Fibroblast of lung (primary cell): Measurements from ENCODE around the gene C17orf67. TPM values are rescaled to one million over a fixed set of nuclear protein-coding genes. Genes with fewer than 3 reads are reported as not detected.

Experiments used
- DNase-seq, 2 donors: peaks; one replicate each; pipeline versions ENCODE4 v3.0.0 to v3.0.0-alpha.2; 2010; ENCODE audit warnings: low read depth in 2 of 2
- H2AFZ ChIP-seq: 2 replicates; pipeline ENCODE4 v1.5.1; 2012; ENCODE audit warnings: low read length, control low read depth, inconsistent platforms
- H3K27ac ChIP-seq: 2 replicates; pipeline ENCODE4 v1.5.1; 2011; ENCODE audit warnings: low read length, control low read depth; ENCODE audit not compliant: insufficient read depth
- H3K27me3 ChIP-seq: 2 replicates; pipeline ENCODE4 v1.5.1; 2011; ENCODE audit warnings: mild to moderate bottlenecking, low read length; ENCODE audit not compliant: control insufficient read depth, insufficient read depth
- H3K36me3 ChIP-seq: 2 replicates; pipeline ENCODE4 v1.5.1; 2011; ENCODE audit warnings: low read length; ENCODE audit not compliant: control insufficient read depth, insufficient read depth
- H3K4me1 ChIP-seq: 2 replicates; pipeline ENCODE4 v1.5.1; 2011; ENCODE audit warnings: low read length; ENCODE audit not compliant: control insufficient read depth, insufficient read depth; ENCODE audit errors: extremely low read depth
- H3K4me2 ChIP-seq: 2 replicates; pipeline ENCODE4 v1.5.1; 2011; ENCODE audit warnings: low read length, control low read depth; ENCODE audit not compliant: insufficient read depth; ENCODE audit errors: extremely low read depth
- H3K4me3 ChIP-seq, 4 experiments: fragments of 200-600 bp in 1 of 4; sonication (generic) in 1 of 4; replicated peaks in 1 of 4; 2 replicates each; pipeline ENCODE4 v1.5.1; 2011 to 2016; ENCODE audit warnings: low read length in 4 of 4, low read depth in 3 of 4, mild to moderate bottlenecking in 3 of 4, control low read depth in 2 of 4, inconsistent platforms in 1 of 4, mixed read lengths in 1 of 4; ENCODE audit not compliant: insufficient read depth in 1 of 4; ENCODE audit errors: control extremely low read depth in 1 of 4
- H3K79me2 ChIP-seq: 2 replicates; pipeline ENCODE4 v1.5.1; 2012; ENCODE audit warnings: mild to moderate bottlenecking, low read length, inconsistent platforms; ENCODE audit not compliant: control insufficient read depth, insufficient read depth
- H3K9ac ChIP-seq: 2 replicates; pipeline ENCODE4 v1.5.1; 2011; ENCODE audit warnings: mild to moderate bottlenecking, low read length, control low read depth; ENCODE audit not compliant: insufficient read depth
- H3K9me3 ChIP-seq: 2 replicates; pipeline ENCODE4 v1.5.1; 2012; ENCODE audit warnings: low read depth, low read length; ENCODE audit not compliant: control insufficient read depth, insufficient read depth
- H4K20me1 ChIP-seq: 2 replicates; pipeline ENCODE4 v1.5.1; 2011; ENCODE audit warnings: low read length; ENCODE audit not compliant: control insufficient read depth, insufficient read depth; ENCODE audit errors: extremely low read depth
- EZH2 ChIP-seq: IDR thresholded peaks from 2 replicates; pipeline ENCODE4 v1.5.1; 2012; ENCODE audit warnings: low read length, control low read depth, mild to moderate bottlenecking; ENCODE audit errors: missing control alignments
- polyA plus RNA-seq, 2 donors: library from polyadenylated mRNA; depleted of rRNA in 1 of 2; stranded (reverse) in 1 of 2; unstranded in 1 of 2; fragments of >200 nt; gene quantifications; 2 replicates each; pipeline ENCODE4 v1.2.1, GENCODE V29; 2011 to 2012; ENCODE audit warnings: missing spikeins in 1 of 2
- total RNA-seq: library from RNA; depleted of rRNA; stranded (reverse); fragments of >200 nt; gene quantifications from 2 replicates; pipeline ENCODE4 v1.2.1, GENCODE V29; 2014
- TF ChIP-seq, protein P1 (sequence below), 2 donors: IDR thresholded peaks in 1 of 2; conservative IDR thresholded peaks in 1 of 2; 1 replicate in 1 of 2; 2 replicates in 1 of 2; pipeline ENCODE4 v1.5.1; 2011 to 2012; ENCODE audit warnings: low read length in 2 of 2, control low read depth in 1 of 2, inconsistent platforms in 1 of 2, low read depth in 1 of 2, mild to moderate bottlenecking in 1 of 2

C17orf67 gene
- total and polyA plus RNA-seq, 2 donors (not counting 1 experiment from before 2014, with no cell fraction given) = 0.45 to 1.7 TPM

DNA sequence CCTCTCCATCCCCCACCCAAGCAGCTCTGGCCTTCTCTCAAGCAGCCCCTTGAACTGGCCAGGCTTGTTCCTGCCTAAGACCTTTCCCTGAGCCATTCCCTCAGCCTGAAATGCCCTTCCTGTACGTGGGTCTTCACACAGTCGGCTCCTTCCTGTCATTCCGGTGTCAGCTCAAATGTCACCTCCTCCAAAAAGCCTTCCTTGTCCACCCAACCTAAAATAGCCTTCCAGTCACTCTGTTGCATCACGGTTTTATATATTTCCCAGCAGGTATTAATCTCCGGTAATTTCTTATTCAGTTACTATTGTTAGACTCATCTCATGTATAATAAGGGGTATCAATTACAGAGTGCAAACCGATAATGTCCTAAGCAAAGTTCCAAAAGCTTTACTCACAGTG, 51.8 kb downstream of the C17orf67 start:
- no peak for DNase-seq
- Histone ChIP-seq H3K27ac (no peak overlapping the region), H3K36me3 (no peaks in the 10 kb centered on the region), H3K4me3 (no peak overlapping the region), H3K9ac (no peak overlapping the region), H3K4me2 (no peak overlapping the region), H3K9me3 (no peaks in the 10 kb centered on the region), H3K27me3 (no peaks in the 10 kb centered on the region), H2AFZ (no peak overlapping the region), H3K79me2 (no peaks in the 10 kb centered on the region), H3K4me1 (peaks cover 18% of the 10 kb centered on the region), H4K20me1 (no peaks in the 10 kb centered on the region)
- no peak for TF ChIP-seq EZH2
- TF ChIP-seq, protein P1, sequence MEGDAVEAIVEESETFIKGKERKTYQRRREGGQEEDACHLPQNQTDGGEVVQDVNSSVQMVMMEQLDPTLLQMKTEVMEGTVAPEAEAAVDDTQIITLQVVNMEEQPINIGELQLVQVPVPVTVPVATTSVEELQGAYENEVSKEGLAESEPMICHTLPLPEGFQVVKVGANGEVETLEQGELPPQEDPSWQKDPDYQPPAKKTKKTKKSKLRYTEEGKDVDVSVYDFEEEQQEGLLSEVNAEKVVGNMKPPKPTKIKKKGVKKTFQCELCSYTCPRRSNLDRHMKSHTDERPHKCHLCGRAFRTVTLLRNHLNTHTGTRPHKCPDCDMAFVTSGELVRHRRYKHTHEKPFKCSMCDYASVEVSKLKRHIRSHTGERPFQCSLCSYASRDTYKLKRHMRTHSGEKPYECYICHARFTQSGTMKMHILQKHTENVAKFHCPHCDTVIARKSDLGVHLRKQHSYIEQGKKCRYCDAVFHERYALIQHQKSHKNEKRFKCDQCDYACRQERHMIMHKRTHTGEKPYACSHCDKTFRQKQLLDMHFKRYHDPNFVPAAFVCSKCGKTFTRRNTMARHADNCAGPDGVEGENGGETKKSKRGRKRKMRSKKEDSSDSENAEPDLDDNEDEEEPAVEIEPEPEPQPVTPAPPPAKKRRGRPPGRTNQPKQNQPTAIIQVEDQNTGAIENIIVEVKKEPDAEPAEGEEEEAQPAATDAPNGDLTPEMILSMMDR (conservative IDR thresholded peaks at IDR 0.05 in 1 of 2, IDR thresholded peaks at IDR 0.05 in 1 of 2; ENCODE audit: low read depth in 1 of 2, low read length in 2 of 2) = no peak

DNA sequence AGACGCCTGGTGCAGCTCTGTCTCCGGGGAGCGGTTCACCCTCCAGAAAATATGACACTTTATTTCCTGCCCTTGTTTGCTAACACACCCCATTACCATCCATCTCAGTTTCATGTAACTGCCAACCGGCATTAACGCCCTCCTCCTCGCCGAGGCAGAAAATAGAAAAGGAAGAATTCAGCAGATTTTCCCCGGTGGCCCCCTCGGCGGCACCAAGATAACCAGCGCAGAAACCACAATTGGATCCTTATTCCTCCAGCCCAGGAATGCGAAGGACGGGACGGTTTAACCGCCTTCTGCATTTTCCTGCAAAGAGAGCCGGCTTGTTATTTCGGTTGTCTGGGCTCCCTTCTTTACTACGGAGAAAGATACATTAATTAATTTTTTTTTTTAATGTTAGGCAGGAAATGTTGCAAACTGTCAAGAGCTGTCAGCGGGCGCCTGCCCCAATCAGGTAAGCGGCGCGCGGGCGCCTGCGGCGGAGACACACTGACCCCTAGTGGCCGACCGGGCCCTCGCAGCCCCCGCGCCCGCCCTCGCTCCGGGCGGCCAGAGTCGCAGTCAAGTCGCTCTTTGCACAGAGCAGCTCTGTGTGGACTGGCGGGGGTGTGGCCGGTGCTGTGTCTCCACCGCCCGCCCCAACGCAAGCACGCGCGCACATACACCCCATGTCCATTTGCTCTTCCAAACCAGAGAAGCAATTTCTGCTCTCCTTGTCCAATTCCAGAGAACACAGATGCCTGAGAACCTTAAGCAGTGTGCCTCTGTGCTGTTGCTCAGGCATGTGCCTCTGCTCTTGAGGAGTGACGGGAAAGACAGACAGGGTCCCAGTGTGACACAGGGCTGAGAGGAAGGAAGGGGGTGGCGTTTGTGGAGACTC, 53.6 kb downstream of the C17orf67 start:
- Histone ChIP-seq H2AFZ (peak overlapping the region; percentile 80), H3K9me3 (no peaks in the 10 kb centered on the region), H3K4me2 (peak overlapping the region; percentile 86), H3K27ac (no peak overlapping the region), H3K79me2 (no peaks in the 10 kb centered on the region), H4K20me1 (no peaks in the 10 kb centered on the region), H3K9ac (no peak overlapping the region), H3K27me3 (no peaks in the 10 kb centered on the region), H3K4me1 (peaks cover 12% of the 10 kb centered on the region), H3K36me3 (no peaks in the 10 kb centered on the region), H3K4me3 (peak overlapping the region; percentile 41 to 50 (median 46))
- TF ChIP-seq, protein P1 (conservative IDR thresholded peaks at IDR 0.05 in 1 of 2, IDR thresholded peaks at IDR 0.05 in 1 of 2; ENCODE audit: low read depth in 1 of 2, low read length in 2 of 2) = peak; percentile 66 to 97
- no peak for TF ChIP-seq EZH2
- peak; percentile 57 to 58 for DNase-seq

DNA sequence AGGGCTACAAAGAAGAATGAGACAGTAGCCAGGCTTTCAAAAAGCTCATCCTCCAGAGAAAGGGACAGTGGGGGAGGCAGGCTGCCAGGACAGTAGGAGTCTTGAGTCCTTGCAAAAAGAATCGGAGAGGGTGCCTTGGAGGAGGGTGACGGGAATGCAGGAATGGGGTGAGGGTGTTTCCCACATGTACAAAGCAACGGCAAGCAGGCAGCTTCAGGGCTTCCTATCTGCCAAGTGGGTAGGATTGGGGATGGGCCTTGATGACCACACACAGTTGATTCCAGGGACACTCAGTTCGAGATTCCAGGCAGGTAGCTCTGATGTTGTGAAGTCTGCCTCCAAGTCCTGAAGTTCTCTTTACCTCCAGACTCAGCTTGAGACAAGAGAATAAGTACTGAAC, 54.4 kb downstream of the C17orf67 start:
- H3K4me3 ChIP-seq = no peak overlapping the region
- DNase-seq = no peak

More for the DNA sequence above, 54.4 kb downstream of the C17orf67 start:
- no peaks in the 10 kb centered on the region for H3K9me3 ChIP-seq
- TF ChIP-seq EZH2 = no peak
- TF ChIP-seq, protein P1 (conservative IDR thresholded peaks at IDR 0.05 in 1 of 2, IDR thresholded peaks at IDR 0.05 in 1 of 2; ENCODE audit: low read depth in 1 of 2, low read length in 2 of 2) = no peak
- no peak overlapping the region for H3K27ac ChIP-seq
- H3K79me2 ChIP-seq = no peaks in the 10 kb centered on the region
- no peak overlapping the region for H3K9ac ChIP-seq
- H3K4me1 ChIP-seq = peaks cover 12% of the 10 kb centered on the region
- peak overlapping the region; percentile 86 for H3K4me2 ChIP-seq
- no peaks in the 10 kb centered on the region for H3K36me3 ChIP-seq
- no peaks in the 10 kb centered on the region for H4K20me1 ChIP-seq
- no peaks in the 10 kb centered on the region for H3K27me3 ChIP-seq
- no peak overlapping the region for H2AFZ ChIP-seq
